DMS114 treated with DMSO at 0.1 percent for 48 hours (cell line): ENCODE results near the gene OR8J3.
"Not testable (repeated sequence)": the region's sequence is repeated elsewhere in the genome, so short reads cannot be mapped to it uniquely, and the experiment has no call there.

Experiments
- DNase-seq: peaks from one replicate; lab custom pipeline; 2025; ENCODE audit not compliant: unreplicated experiment; lab: John Stamatoyannopoulos, UW

OR8J3 gene, protein sequence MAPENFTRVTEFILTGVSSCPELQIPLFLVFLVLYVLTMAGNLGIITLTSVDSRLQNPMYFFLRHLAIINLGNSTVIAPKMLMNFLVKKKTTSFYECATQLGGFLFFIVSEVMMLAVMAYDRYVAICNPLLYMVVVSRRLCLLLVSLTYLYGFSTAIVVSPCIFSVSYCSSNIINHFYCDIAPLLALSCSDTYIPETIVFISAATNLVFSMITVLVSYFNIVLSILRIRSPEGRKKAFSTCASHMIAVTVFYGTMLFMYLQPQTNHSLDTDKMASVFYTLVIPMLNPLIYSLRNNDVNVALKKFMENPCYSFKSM

GRCh38 chr11:56140151-56140661, at the start of gene OR8J3:
Gene OR8J3 (minus strand): TSS chr11:56140201. CDS start chr11:56137718, 2,483 bp downstream.
- no peak for DNase-seq

- no peak for DNase-seq
These were observed 48.6 kb upstream of the OR8J3 start for GRCh38 chr11:56188602-56189001.

- no peak for DNase-seq
These were observed 43.5 kb upstream of the OR8J3 start for GRCh38 chr11:56183459-56183858.

- no peak for DNase-seq
These were observed 36.3 kb upstream of the OR8J3 start, which contains the start of gene OR5J2 for GRCh38 chr11:56176318-56176717. Gene OR5J2 (plus strand): TSS chr11:56176618. CDS start chr11:56176618, 0 bp downstream.

DNA sequence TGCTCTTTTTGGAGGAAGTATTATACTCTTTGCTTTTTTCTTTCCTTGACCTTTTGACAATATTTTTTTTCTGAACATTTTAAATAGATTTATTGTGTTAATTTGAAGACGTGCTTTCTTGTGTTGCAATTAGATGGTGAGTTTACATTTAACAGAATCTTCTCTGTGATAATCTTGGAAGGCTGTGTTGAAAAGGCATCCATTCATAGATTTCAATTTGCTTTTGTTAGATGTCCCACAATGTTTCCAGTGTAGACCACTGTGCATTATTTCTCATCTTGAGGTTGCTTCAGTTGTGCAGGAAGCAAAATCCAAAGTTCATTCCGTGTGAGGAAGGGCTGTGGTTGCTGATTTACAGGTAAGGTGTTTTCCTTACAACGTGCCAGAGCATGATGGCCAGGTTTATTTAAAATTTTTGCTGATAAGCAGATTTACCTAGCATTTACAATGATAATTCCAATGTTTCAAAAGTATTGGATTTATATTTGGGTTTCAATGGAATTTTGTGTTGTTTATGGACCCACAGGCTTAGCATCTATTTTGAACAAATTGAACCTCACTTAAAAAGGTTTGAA, 32.3 kb upstream of the OR8J3 start:
- DNase-seq: no peak

DNA sequence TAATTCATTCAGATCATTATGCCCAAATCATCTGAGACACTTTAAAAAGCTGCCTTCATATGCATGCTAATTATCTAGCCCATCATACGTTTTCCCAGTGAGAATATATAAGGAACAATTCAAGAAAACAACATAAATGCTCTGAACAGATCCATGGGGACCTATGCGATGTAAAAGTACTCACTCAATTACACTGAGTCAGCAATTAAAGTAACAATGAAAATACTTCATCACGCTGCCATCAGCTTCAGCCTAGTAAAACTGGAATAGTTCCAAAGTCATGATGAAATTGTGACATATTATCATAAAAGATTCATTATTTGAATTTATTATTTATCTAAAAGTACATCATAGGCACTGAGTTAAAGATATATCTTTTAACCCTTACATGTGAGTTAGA, 23.8 kb upstream of the OR8J3 start:
- DNase-seq: no peak

DNA sequence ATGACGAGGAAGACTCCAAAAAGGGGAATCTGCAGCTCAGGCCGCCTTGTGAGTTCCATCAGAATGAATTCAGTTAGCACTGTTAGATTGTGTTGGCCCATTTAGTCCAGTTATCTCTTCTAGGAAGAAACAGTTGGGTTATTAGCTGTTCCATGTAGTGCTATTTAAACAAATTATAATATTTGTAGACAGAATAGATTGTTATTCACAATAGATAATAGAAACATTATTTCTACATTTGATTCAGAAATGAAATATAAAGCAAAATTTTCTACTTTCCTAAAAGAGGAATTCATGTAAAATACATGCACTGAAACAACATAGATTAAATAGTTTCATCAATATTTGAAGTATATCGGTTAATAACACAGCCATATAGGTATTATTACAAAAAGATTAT, 20.2 kb upstream of the OR8J3 start, which contains the start of gene OR8K5:
Gene OR8K5 (minus strand): TSS at position 101 of the 400 bp plus-strand sequence. CDS start 0 bp downstream, at position 101.
- DNase-seq: no peak

DNA sequence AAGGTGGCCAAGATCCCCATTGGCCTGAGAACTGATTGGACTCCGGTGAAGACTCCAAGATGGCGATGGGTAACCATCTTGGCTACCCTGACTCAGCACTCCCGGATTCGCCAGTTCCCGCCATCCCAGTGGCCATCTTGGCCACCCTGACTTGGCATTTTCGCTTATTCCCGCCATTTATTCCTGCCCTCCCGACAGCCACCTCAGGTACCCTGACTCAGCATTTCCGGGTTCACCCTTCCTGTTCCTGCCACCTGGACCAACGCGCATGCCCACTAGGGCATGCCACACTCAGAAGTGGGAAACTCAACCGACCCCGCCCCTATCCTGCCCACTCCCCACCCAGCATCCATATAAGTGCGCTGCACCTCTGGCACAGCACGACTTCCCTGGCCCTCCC, 12.3 kb upstream of the OR8J3 start:
- DNase-seq: no peak

- DNase-seq: no peak
These were observed 11.4 kb upstream of the OR8J3 start for GRCh38 chr11:56151376-56151775.

GRCh38 chr11:56143681-56144080, 3.7 kb upstream of the OR8J3 start:
- DNase-seq: not testable (repeated sequence)

DNA sequence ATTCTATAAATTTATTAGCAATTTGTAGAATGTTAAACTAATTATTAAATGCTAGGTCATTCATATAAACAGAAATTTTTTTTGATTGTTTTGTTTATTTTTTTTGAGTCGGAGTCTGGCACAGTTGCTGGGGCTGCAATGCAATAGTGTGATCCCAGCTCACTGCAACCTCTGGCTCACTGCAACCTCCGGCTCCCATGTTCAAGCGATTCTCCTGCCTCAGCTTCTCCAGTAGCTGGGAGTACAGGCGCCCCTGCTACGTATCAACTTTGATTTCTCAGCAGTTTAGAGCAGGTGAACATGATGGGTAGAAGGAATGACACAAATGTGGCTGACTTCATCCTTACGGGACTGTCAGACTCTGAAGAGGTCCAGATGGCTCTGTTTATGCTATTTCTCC, 17.9 kb downstream of the OR8J3 start, which contains the start of gene OR8H3:
Gene OR8H3 (plus strand): TSS at position 301 of the 400 bp plus-strand sequence. CDS start 0 bp downstream, at position 301.
- no peak for DNase-seq

DNA sequence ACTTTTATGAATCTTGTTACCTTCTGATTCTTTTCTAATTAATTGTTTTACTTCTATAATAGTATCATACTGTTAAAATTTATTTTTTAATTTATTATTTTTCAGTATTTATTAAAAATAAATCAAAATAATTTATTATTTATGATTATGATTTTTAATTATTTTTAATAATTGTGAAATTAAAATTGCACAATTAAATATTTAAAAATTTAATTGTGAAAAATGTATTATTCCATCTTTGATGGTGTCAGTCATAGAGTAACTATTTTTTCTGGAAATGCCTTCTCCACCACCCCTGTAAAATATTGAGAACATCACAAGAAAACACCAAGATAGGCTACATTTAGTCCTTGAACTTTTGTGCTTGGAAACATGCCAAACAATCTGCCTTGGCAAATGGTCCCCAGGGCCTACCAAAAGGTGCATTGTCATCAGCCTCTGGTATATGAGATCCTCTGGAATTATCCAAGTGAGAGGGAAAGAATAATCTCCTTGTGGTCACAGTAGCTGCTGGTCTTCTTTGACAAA, 36.7 kb downstream of the OR8J3 start, which contains the start of gene OR8H2:
Gene OR8H2 (plus strand): TSS at position 478 of the 528 bp plus-strand sequence. CDS start 1,356 bp downstream, outside the sequence.
- no peak for DNase-seq

DNA sequence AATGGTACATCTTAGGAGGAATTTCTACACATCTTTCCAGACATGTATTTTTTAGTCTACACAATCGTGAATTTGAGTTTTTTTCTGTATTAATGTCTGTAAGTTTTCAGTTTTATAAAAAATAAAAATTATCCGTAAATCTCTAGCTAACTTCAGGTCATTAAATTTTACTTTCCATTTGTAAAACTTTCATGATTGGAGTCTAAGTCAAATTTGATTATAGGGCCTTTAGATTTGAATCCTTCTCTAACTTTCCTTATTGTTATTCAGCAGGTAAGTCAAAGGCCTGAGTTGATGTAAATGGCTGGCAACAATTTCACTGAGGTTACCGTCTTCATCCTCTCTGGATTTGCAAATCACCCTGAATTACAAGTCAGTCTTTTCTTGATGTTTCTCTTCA, 47.0 kb downstream of the OR8J3 start, which contains the start of gene OR8I2:
Gene OR8I2 (plus strand): TSS at position 301 of the 400 bp plus-strand sequence. CDS start 0 bp downstream, at position 301.
- no peak for DNase-seq

DNA sequence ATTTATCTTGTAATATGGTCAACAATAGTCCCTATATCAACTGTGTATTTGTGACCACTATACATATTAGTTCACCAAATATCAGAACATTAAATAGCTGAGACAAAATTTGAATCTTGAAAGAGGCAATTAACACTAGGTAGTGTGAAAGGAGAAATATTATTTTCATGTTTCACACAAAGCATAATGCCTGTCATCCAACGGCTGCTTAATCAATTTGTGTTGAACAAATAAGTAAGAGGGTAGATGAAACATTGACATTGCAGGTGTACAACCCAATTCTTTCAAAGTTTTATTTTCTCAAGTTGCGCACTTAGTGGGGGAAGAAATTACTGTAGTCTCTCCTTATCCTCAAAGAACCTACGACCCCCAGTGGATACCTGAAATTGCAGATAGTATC, 50.3 kb downstream of the OR8J3 start:
- no peak for DNase-seq
